ENCODE results near the gene KCND1. TPM values are rescaled to one million over a fixed set of nuclear protein-coding genes. Genes with fewer than 3 reads are reported as not detected.

The KCND1 gene
- total and polyA plus RNA-seq, 8 donors = 2.3 to 5.7 (median 4.5) TPM

DNA sequence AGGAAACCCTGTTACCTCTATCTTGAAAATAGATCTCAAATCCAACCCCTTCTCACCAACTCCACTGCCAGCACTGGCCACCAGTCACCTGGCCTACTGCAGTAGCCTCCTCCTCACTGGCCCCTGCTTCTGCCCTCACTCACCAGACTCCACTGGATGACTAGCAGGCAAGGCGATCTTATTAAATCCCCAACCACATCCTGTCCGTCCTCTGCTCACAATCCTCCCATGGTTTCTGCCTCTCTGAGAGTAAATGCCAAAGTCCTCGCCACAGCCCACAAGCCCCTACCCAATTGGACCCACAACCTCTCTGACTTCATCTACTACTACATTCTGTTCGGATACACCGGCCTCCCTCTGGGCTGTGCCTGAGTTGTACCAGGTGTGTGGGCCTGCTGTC lies 47.4 kb downstream of the KCND1 start:
- Histone ChIP-seq H3K36me3 (peaks cover 0 to 38% of the 10 kb centered on the region in 2 donors), H3K27me3 (no peaks in the 10 kb centered on the region), H3K4me3 (no peak overlapping the region), H3K27ac (no peak overlapping the region), H3K9me3 (no peaks in the 10 kb centered on the region), H3K4me1 (peaks cover 3 to 9% of the 10 kb centered on the region in 2 donors)
- no peak for TF ChIP-seq CTCF (IDR thresholded peaks at IDR 0.05)
- intact Hi-C loops (cut with DNase I) = no loop called here
- no peak for DNase-seq
- no peak for ATAC-seq

DNA sequence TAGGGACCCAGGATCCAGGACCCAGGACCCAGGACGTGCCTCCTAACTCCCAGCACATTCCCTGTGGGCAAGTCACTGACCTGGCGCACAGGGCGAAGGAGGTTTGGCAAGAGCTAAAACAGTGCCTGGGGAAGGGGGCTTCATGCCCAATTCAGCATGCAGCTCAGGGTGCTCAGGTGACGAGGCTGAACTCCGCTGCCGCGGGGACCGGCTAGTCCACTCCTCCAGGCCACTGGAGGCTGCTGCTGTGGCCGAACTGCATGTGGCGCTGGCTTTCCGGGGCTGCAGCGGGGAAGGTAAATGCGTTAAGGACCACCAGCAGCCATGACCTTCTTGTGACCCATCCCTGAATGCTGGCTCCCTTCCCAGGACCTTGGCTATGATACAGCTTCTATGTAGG lies 47.9 kb downstream of the KCND1 start:
- no peak for ATAC-seq
- intact Hi-C loops (cut with DNase I) = no loop called here
- H3K4me1 ChIP-seq = peaks cover 3 to 9% of the 10 kb centered on the region in 2 donors
- no peaks in the 10 kb centered on the region for H3K9me3 ChIP-seq
- peaks cover 0 to 38% of the 10 kb centered on the region in 2 donors for H3K36me3 ChIP-seq
- TF ChIP-seq CTCF (IDR thresholded peaks at IDR 0.05) = no peak
- no peak overlapping the region for H3K4me3 ChIP-seq
- H3K27ac ChIP-seq = no peak overlapping the region
- DNase-seq = no peak
- no peaks in the 10 kb centered on the region for H3K27me3 ChIP-seq

DNA sequence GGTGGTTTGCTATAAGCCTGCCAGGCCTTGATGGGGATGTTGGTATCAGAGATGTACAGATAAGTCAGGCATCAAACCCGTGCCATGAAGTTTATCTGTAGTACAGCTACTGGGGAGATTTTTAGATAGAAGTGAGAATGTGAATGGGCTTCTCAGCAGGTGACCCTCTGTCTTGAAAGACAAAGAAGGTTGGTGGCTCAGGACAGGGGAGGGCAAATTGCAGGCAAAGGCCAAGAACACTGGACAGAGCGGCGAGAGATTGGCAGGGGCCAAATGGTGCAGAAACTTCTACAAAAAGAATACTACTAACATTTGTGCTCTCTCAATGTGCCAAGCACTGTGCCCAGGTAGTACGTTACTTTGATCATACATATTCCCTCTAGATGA lies 50.9 kb downstream of the KCND1 start:
- DNase-seq (no peak), ATAC-seq (no peak)
- Histone ChIP-seq H3K4me1 (peaks cover 3 to 22% of the 10 kb centered on the region in 2 donors), H3K9me3 (no peaks in the 10 kb centered on the region), H3K4me3 (no peak overlapping the region), H3K27ac (no peak overlapping the region), H3K27me3 (no peaks in the 10 kb centered on the region), H3K36me3 (peaks cover 0 to 33% of the 10 kb centered on the region in 2 donors)
- no peak for TF ChIP-seq CTCF (IDR thresholded peaks at IDR 0.05)
- intact Hi-C loops (cut with DNase I) = no loop called here

DNA sequence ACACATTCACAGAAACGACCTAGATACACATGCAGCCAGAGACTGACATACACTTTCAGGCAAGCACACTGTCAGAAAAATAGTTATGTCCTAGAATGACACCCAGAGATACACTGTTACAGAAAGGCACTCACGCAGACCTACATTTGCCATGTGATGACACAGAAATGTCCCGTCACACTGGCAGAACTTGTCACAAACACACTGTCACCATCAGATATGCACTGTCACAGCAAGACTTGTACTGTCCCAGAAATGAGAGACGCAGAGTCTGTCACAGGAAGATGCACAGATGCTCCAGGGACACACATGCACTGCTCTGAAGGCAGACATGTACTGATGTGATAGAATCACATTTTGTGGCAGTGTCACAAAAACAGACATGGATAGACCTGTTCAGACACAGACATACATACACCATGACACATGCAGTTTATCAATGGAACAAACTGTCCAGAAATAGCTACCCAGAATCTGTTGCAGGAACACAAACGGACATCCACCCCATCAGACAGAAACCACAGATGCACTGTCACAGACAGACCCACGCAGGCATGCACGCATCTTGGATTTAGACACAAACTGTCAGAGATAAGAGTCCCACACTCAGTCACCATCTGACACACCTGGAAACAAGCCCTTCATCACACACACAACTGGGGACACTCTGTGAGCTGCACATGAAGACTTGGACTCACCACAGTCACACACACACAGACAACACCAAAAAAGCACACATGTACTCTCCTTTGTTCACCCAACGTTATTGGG lies 51.5 kb downstream of the KCND1 start:
- DNase-seq (no peak), ATAC-seq (no peak)
- Histone ChIP-seq H3K27ac (peak overlapping the region; percentile 33 to 88), H3K36me3 (peaks cover 0 to 28% of the 10 kb centered on the region in 2 donors), H3K27me3 (no peaks in the 10 kb centered on the region), H3K4me1 (peaks cover 3 to 22% of the 10 kb centered on the region in 2 donors), H3K4me3 (no peak overlapping the region), H3K9me3 (no peaks in the 10 kb centered on the region)
- intact Hi-C loops (cut with DNase I) = no loop called here
- no peak for TF ChIP-seq CTCF (IDR thresholded peaks at IDR 0.05)

DNA sequence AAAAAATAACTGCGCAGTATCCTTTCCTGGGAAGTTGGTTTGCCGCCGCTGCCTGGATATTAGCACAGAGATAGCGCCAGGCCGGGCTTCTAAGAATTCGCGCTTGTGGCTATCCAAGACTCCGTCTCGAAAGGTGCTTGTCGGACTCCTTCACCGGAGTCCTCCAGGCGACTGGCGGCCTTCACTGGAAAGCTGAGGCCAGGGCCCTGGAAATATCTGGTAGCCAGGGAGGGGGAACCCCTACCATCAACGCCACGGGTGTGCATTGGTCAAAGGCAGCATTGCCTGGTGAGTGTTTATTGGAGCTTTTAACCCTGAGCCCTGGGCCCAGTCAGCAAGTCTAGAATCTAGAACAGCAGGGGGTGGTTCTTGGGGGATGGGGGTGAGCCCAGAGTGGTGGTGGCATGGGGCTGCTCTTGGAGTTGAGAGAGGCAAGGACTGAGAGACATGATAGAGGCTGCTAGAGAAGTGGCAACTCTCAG lies 52.2 kb downstream of the KCND1 start:
- peaks cover 0 to 28% of the 10 kb centered on the region in 2 donors for H3K36me3 ChIP-seq
- peak overlapping the region in 1 of 2 donors; percentile 53 for H3K4me3 ChIP-seq
- no peaks in the 10 kb centered on the region for H3K27me3 ChIP-seq
- H3K27ac ChIP-seq = peak overlapping the region; percentile 60 to 88
- intact Hi-C loops (cut with DNase I) = no loop called here
- ATAC-seq (peak; percentile 14), DNase-seq (peak in 1 of 4 donors; percentile 12)
- TF ChIP-seq CTCF (IDR thresholded peaks at IDR 0.05) = no peak
- no peaks in the 10 kb centered on the region for H3K9me3 ChIP-seq
- peaks cover 3 to 22% of the 10 kb centered on the region in 2 donors for H3K4me1 ChIP-seq

Measured in left lung (tissue), 10 donors.